NCI-H526 (cell line): ENCODE results near the gene PHLPP1.
"Not testable (repeated sequence)": the region's sequence is repeated elsewhere in the genome, so short reads cannot be mapped to it uniquely, and the experiment has no call there.

Experiments
- DNase-seq, 2 experiments: peaks; one replicate each; lab custom pipeline; 2025; lab: John Stamatoyannopoulos, UW

PHLPP1 gene

GRCh38 chr18:62717925-62718800 lies 2.8 kb downstream of the PHLPP1 start:
- no peak for DNase-seq

- no peak for DNase-seq
These were observed 4.7 kb downstream of the PHLPP1 start for GRCh38 chr18:62720048-62720447.

- DNase-seq = no peak
These were observed 5.6 kb downstream of the PHLPP1 start for GRCh38 chr18:62720766-62721613.

GRCh38 chr18:62721839-62722795 lies 6.8 kb downstream of the PHLPP1 start:
- DNase-seq = peak in 1 of 2 experiments; percentile 35

- no peak for DNase-seq
These were observed 8.4 kb downstream of the PHLPP1 start for GRCh38 chr18:62723666-62724281.

GRCh38 chr18:62725896-62726295 lies 10.6 kb downstream of the PHLPP1 start:
- DNase-seq = no peak

- no peak for DNase-seq
These were observed 12.9 kb downstream of the PHLPP1 start for GRCh38 chr18:62728254-62728653.

- no peak for DNase-seq
These were observed 14.4 kb downstream of the PHLPP1 start for GRCh38 chr18:62729487-62730386.

- no peak for DNase-seq
These were observed 15.6 kb downstream of the PHLPP1 start for GRCh38 chr18:62730941-62731340.

- DNase-seq = no peak
These were observed 17.3 kb downstream of the PHLPP1 start for GRCh38 chr18:62732617-62733016.

GRCh38 chr18:62734290-62734689 lies 18.9 kb downstream of the PHLPP1 start:
- DNase-seq = no peak

- DNase-seq = no peak
These were observed 20.0 kb downstream of the PHLPP1 start for GRCh38 chr18:62735387-62735786.

GRCh38 chr18:62736077-62736855 lies 20.9 kb downstream of the PHLPP1 start:
- no peak for DNase-seq

GRCh38 chr18:62737241-62737873 lies 22.0 kb downstream of the PHLPP1 start:
- no peak for DNase-seq

GRCh38 chr18:62738639-62739038 lies 23.3 kb downstream of the PHLPP1 start:
- DNase-seq = no peak

- no peak for DNase-seq
These were observed 24.6 kb downstream of the PHLPP1 start for GRCh38 chr18:62739911-62740310.

- not testable (repeated sequence) for DNase-seq
These were observed 25.3 kb downstream of the PHLPP1 start for GRCh38 chr18:62740650-62741049.

- no peak for DNase-seq
These were observed 25.8 kb downstream of the PHLPP1 start for GRCh38 chr18:62741118-62741566.

- no peak for DNase-seq
These were observed 26.2 kb downstream of the PHLPP1 start for GRCh38 chr18:62741584-62741983.
